Measurements from ENCODE around the gene KRABD2.

KRABD2 gene

DNA sequence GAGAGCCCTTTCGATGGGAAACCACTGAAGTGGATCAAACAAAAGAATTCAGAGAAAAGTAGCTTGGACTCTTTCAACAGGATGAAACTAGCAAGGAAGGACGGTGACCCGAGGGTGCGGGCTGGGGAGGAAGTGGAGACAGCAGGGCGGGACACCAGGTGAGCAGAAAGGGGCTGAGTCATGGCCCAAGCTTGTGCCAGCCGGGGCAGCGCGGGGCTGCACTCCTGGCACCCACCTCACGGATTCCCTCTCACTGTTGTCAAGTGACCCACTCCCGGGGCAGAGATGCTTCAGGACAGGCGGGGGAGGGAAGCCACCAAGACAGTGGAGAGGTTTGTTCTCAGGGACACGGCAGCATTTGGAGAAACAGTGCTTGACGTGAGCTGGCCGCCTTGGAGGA lies 31.9 kb upstream of the KRABD2 start:
- Histone ChIP-seq H3K36me3 (ENCODE audit: control insufficient read depth in 1 of 2, insufficient read depth in 2 of 2, low read length in 2 of 2) (no peaks in the 10 kb centered on the region), H2AFZ (ENCODE audit: low read depth, low read length, poor library complexity, severe bottlenecking) (peak overlapping the region; percentile 68), H3K4me1 (ENCODE audit: control insufficient read depth in 1 of 2, insufficient read depth in 2 of 2, low read length in 2 of 2) (peaks cover 9 to 49% of the 10 kb centered on the region in 2 experiments), H3K9ac (ENCODE audit: low read length) (peak overlapping the region; percentile 71), H4K20me1 (ENCODE audit: insufficient read depth) (no peaks in the 10 kb centered on the region), H3K9me2 (ENCODE audit: insufficient read depth) (no peaks in the 10 kb centered on the region), H3K9me3 (ENCODE audit: control insufficient read depth in 1 of 2, insufficient read depth in 1 of 2, low read depth in 1 of 2, low read length in 2 of 2) (no peaks in the 10 kb centered on the region), H3K4me3 (replicated peaks in 1 of 2; ENCODE audit: low read depth in 1 of 2, low read length in 2 of 2) (peak overlapping the region; percentile 47 to 59), H3K27ac (ENCODE audit: low read depth, low read length) (peak overlapping the region; percentile 96), H3K27me3 (ENCODE audit: insufficient read depth, low read length) (no peaks in the 10 kb centered on the region), H3K79me2 (ENCODE audit: insufficient read depth, low read length) (no peaks in the 10 kb centered on the region), H3K4me2 (ENCODE audit: low read length) (peak overlapping the region; percentile 91)
- ATAC-seq = peak; percentile 94
- intact Hi-C loops (cut with micrococcal nuclease) = no loop called here
- ChIA-PET POLR2A (interaction anchor here (0.7 to 3.1 kb wide), 4 partner anchors 11 to 235 kb away, joined by 3 to 14 read pairs (median 8); partner anchors contain the start of genes NDEL1 and RNF222), RAD21 (ENCODE audit: low non-redundant PET in 1 of 2, low total read pairs in 2 of 2, uncharacterized antibody in 2 of 2, unreplicated experiment in 2 of 2) (interaction anchor here in 1 of 2 experiments (1.0 kb wide), 1 partner anchor 25 kb away, joined by 4 read pairs; no protein-coding TSS in a partner anchor), CTCF (interaction anchor here (1.0 to 2.3 kb wide), 2 partner anchors 23 to 25 kb away, joined by 3 to 9 read pairs; no protein-coding TSS in a partner anchor)
- peak; percentile 65 for DNase-seq (ENCODE audit: low read depth, low spot score)
- no TSS peak for BruUV-seq (replicated peaks)
- TF ChIP-seq EZH2 (IDR thresholded peaks at IDR 0.05) (no peak), YY1 (IDR thresholded peaks at IDR 0.05; ENCODE audit: extremely low read depth, insufficient replicate concordance, low read depth, low read length) (no peak), SRF (IDR thresholded peaks at IDR 0.05; ENCODE audit: low read depth) (no peak), ZBTB33 (IDR thresholded peaks at IDR 0.05; ENCODE audit: extremely low read depth, insufficient replicate concordance, low read length) (no peak), CEBPB (IDR thresholded peaks at IDR 0.05; ENCODE audit: low read depth) (no peak), JUND (IDR thresholded peaks at IDR 0.05) (peak; percentile 73), SP1 (IDR thresholded peaks at IDR 0.05; ENCODE audit: low read depth) (peak; percentile 53), TCF7L2 (IDR thresholded peaks at IDR 0.05; ENCODE audit: borderline replicate concordance, extremely low read depth, insufficient read depth, insufficient read length) (no peak), CBX3 (IDR thresholded peaks at IDR 0.05; ENCODE audit: low read depth) (peak; percentile 57; the same call in 1 of the 2 replicates), ZFX (IDR thresholded peaks at IDR 0.05) (peak; percentile 33; the same call in 1 of the 2 replicates), MAX (IDR thresholded peaks at IDR 0.05) (peak; percentile 70), SIN3A (IDR thresholded peaks at IDR 0.05; ENCODE audit: low read depth) (0 out of 2 replicates have a peak, but pooled peaks have one; percentile 35), ELF1 (IDR thresholded peaks at IDR 0.05; ENCODE audit: borderline replicate concordance, low read depth) (no peak), EZH2phosphoT487 (IDR thresholded peaks at IDR 0.05; ENCODE audit: borderline replicate concordance) (no peak), EGR1 (IDR thresholded peaks at IDR 0.05; ENCODE audit: low read depth) (no peak), FOSL1 (IDR thresholded peaks at IDR 0.05; ENCODE audit: low read depth) (peak; percentile 67), RAD21 (IDR thresholded peaks at IDR 0.05; ENCODE audit: low read depth) (no peak), POLR2A (IDR thresholded peaks at IDR 0.05; ENCODE audit: borderline replicate concordance, extremely low read depth, insufficient read depth, insufficient read length) (no peak), POLR2AphosphoS5 (IDR thresholded peaks at IDR 0.05; ENCODE audit: low read depth, low read length) (peak; percentile 72)
- TF ChIP-seq, protein P1, sequence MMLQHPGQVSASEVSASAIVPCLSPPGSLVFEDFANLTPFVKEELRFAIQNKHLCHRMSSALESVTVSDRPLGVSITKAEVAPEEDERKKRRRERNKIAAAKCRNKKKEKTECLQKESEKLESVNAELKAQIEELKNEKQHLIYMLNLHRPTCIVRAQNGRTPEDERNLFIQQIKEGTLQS (IDR thresholded peaks at IDR 0.05) = no peak
- TF ChIP-seq, protein P2, sequence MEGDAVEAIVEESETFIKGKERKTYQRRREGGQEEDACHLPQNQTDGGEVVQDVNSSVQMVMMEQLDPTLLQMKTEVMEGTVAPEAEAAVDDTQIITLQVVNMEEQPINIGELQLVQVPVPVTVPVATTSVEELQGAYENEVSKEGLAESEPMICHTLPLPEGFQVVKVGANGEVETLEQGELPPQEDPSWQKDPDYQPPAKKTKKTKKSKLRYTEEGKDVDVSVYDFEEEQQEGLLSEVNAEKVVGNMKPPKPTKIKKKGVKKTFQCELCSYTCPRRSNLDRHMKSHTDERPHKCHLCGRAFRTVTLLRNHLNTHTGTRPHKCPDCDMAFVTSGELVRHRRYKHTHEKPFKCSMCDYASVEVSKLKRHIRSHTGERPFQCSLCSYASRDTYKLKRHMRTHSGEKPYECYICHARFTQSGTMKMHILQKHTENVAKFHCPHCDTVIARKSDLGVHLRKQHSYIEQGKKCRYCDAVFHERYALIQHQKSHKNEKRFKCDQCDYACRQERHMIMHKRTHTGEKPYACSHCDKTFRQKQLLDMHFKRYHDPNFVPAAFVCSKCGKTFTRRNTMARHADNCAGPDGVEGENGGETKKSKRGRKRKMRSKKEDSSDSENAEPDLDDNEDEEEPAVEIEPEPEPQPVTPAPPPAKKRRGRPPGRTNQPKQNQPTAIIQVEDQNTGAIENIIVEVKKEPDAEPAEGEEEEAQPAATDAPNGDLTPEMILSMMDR (IDR thresholded peaks at IDR 0.05 in 2 of 3, conservative IDR thresholded peaks at IDR 0.05 in 1 of 3; ENCODE audit: borderline replicate concordance in 1 of 3, insufficient read depth in 1 of 3, low read depth in 2 of 3, low read length in 2 of 3) = no peak
